ENCODE measurements around the gene CEP350. TPM values are rescaled to one million over a fixed set of nuclear protein-coding genes. Genes with fewer than 3 reads are reported as not detected.
"Not testable (repeated sequence)": the region's sequence is repeated elsewhere in the genome, so short reads cannot be mapped to it uniquely, and the experiment has no call there.

CEP350 gene
- total RNA-seq, 4 donors from 2014 or later: 40.0 to 60.3 (median 57.3) TPM

DNA sequence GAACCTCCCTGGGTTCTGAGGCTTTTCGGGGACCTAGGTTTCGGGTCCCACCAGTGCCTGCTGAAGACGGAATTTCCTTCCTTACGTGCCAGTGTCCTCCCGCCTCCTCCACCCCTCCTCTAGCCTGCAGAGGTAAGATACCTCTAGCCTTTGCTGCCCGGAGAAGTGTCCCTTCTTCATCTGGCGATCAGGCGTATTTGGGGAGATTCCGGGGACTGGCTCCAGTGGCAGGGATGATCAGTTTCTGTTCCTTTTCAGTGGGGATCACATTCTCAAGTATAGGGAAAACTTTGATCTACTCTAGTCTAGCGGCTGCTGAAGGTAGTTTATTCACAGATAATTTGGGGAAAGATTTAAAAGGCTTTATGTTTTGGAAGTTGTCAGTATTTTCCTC is 674 bp downstream of the CEP350 start:
- in situ Hi-C loops (cut with MboI; ENCODE audit: low pct_ligation_motif_present in 1 of 4, low pct_unique_long_range_greater_than_20kb in 1 of 4, low sequenced_read_pairs in 3 of 4) (loop anchor here in 1 of 4 donors (10.0 kb wide), 1 partner anchor 80 kb away; the partner anchor contains the start of gene TOR1AIP2), intact Hi-C loops (cut with DNase I; ENCODE audit: low total_unique reads) (no loop called here)
- Histone ChIP-seq H3K36me3 (no peaks in the 10 kb centered on the region), H3K27ac (peak overlapping the region; percentile 89 to 99 (median 94)), H3K4me1 (peaks cover 17 to 33% (median 21%) of the 10 kb centered on the region in 4 donors), H3K9me3 (no peaks in the 10 kb centered on the region), H3K27me3 (no peaks in the 10 kb centered on the region), H3K4me3 (peak overlapping the region; percentile 57 to 99 (median 81))
- WGBS, 2 donors (ENCODE audit: low coverage in 1 of 2): 0% methylated on average over 1 to 10 of the region's 10 CpGs
- TF ChIP-seq CTCF (IDR thresholded peaks at IDR 0.05): peak in 2 of 5 experiments; percentile 13 to 37
- no peak for TF ChIP-seq POLR2A (IDR thresholded peaks at IDR 0.05)
- DNase-seq: no peak

DNA sequence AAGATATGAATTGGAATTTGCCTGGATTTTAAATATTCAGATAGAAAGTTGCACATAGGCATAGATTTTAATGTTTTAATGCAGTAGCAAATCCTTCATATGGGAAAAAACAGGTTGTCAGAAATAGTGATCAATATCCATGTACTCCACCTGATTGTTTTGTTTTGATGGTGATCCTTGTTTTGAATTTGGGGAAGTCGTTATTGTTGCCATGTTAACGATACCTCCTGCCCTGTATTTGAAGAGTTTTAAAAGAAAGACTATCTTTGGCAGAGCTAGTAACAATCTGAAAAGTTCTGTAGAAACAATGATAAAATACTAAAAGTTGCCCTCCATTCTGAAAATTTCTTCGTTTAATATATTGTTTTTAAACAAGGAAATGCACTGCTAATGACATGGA is 1.1 kb downstream of the CEP350 start:
- WGBS, 2 donors (ENCODE audit: low coverage in 1 of 2): 0 to 4% methylated on average over 3 of the region's 3 CpGs
- Histone ChIP-seq H3K4me1 (peaks cover 17 to 33% (median 21%) of the 10 kb centered on the region in 4 donors), H3K27me3 (no peaks in the 10 kb centered on the region), H3K36me3 (no peaks in the 10 kb centered on the region), H3K4me3 (peak overlapping the region; percentile 57 to 99 (median 81)), H3K9me3 (no peaks in the 10 kb centered on the region), H3K27ac (peak overlapping the region; percentile 89 to 99 (median 94))
- intact Hi-C loops (cut with DNase I; ENCODE audit: low total_unique reads): no loop called here
- TF ChIP-seq POLR2AphosphoS5 (IDR thresholded peaks at IDR 0.05): no peak
- peak in 1 of 5 experiments; percentile 3 for TF ChIP-seq CTCF (IDR thresholded peaks at IDR 0.05)
- TF ChIP-seq POLR2A (IDR thresholded peaks at IDR 0.05): no peak
- TF ChIP-seq EP300 (IDR thresholded peaks at IDR 0.05; ENCODE audit: low read depth): no peak
- in situ Hi-C loops (cut with MboI; ENCODE audit: low pct_ligation_motif_present in 1 of 4, low pct_unique_long_range_greater_than_20kb in 1 of 4, low sequenced_read_pairs in 3 of 4): loop anchor here in 1 of 4 donors (10.0 kb wide), 1 partner anchor 81 kb away; the partner anchor contains the start of gene TOR1AIP2
- DNase-seq: no peak

DNA sequence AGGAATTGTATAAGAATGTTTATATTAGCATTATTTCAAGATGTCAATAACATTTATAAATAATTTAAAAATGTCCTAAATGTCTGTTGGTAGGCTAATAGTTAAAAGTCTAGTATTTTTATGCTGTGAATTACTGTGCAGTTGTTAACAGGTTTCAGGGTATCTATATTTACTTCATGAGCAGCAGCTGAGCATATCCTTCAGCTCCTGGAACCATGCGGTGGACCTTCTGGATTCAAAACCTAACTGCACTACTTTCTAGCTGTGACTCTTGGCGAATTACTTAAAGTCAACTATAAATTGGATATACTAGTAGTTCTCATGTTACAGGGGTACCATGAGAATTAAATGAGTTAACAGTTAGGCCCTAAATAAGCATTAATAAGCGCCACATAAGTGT is 3.7 kb downstream of the CEP350 start:
- intact Hi-C loops (cut with DNase I; ENCODE audit: low total_unique reads): no loop called here
- 82 to 88% methylated on average over 3 of the region's 3 CpGs for WGBS, 2 donors (ENCODE audit: low coverage in 1 of 2)

GRCh38 chr1:179962168-179962567 is 7.6 kb downstream of the CEP350 start:
- Histone ChIP-seq H3K9me3 (peaks cover 0 to 11% of the 10 kb centered on the region in 2 donors), H3K4me1 (peaks cover 0 to 26% (median 4%) of the 10 kb centered on the region in 4 donors)
- in situ Hi-C loops (cut with MboI; ENCODE audit: low pct_ligation_motif_present in 1 of 4, low pct_unique_long_range_greater_than_20kb in 1 of 4, low sequenced_read_pairs in 3 of 4); H3K27ac ChIP-seq; intact Hi-C loops (cut with DNase I; ENCODE audit: low total_unique reads); H3K4me3 ChIP-seq; H3K36me3 ChIP-seq; DNase-seq; H3K27me3 ChIP-seq: not testable (repeated sequence)
- 99 to 100% methylated on average over 2 to 8 of the region's 8 CpGs for WGBS, 2 donors (ENCODE audit: low coverage in 1 of 2)

More for the DNA sequence above, 3.7 kb downstream of the CEP350 start:
- Histone ChIP-seq H3K27me3 (no peaks in the 10 kb centered on the region), H3K27ac (no peak overlapping the region), H3K9me3 (no peaks in the 10 kb centered on the region), H3K36me3 (no peaks in the 10 kb centered on the region), H3K4me3 (no peak overlapping the region), H3K4me1 (peaks cover 17 to 27% (median 20%) of the 10 kb centered on the region in 4 donors)
- no peak for DNase-seq
- TF ChIP-seq POLR2AphosphoS5 (IDR thresholded peaks at IDR 0.05): no peak
- no peak for TF ChIP-seq EP300 (IDR thresholded peaks at IDR 0.05; ENCODE audit: low read depth)
- TF ChIP-seq CTCF (IDR thresholded peaks at IDR 0.05): no peak
- TF ChIP-seq POLR2A (IDR thresholded peaks at IDR 0.05): no peak
- in situ Hi-C loops (cut with MboI; ENCODE audit: low pct_ligation_motif_present in 1 of 4, low pct_unique_long_range_greater_than_20kb in 1 of 4, low sequenced_read_pairs in 3 of 4): loop anchor here in 1 of 4 donors (10.0 kb wide), 1 partner anchor 84 kb away; the partner anchor contains the start of gene TOR1AIP2

DNA sequence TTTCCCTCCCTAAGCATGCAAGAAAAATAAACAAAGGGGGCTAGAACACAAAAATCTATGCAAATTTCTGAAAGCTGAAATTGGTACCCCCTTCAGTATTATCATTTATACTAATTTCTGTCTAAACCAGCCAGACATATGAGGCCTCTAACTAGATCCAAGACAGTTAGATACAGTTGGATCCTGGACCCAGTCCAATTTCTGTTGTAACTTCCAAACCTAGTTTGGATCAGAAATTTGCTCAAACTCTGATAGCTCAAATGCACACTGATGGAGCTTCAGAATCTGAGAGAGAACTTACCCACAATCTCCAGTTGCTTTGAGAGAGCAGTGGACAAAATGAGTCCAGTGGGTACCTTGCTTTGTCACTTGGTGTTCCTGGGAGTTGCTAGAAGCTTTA is 11.9 kb downstream of the CEP350 start:
- in situ Hi-C loops (cut with MboI; ENCODE audit: low pct_ligation_motif_present in 1 of 4, low pct_unique_long_range_greater_than_20kb in 1 of 4, low sequenced_read_pairs in 3 of 4): no loop called here
- no peaks in the 10 kb centered on the region for H3K27me3 ChIP-seq
- DNase-seq: no peak
- TF ChIP-seq POLR2A (IDR thresholded peaks at IDR 0.05): no peak
- no peak for TF ChIP-seq POLR2AphosphoS5 (IDR thresholded peaks at IDR 0.05)
- TF ChIP-seq CTCF (IDR thresholded peaks at IDR 0.05): no peak
- no peak for TF ChIP-seq EP300 (IDR thresholded peaks at IDR 0.05; ENCODE audit: low read depth)
- no peak overlapping the region for H3K27ac ChIP-seq
- H3K9me3 ChIP-seq: peaks cover 0 to 11% of the 10 kb centered on the region in 2 donors
- H3K4me3 ChIP-seq: no peak overlapping the region
- intact Hi-C loops (cut with DNase I; ENCODE audit: low total_unique reads): no loop called here
- H3K36me3 ChIP-seq: no peaks in the 10 kb centered on the region
- peaks cover 9 to 50% (median 18%) of the 10 kb centered on the region in 4 donors for H3K4me1 ChIP-seq

Measured in transverse colon (tissue), 4 donors.